Nephron progenitor cell (in vitro differentiated cells): ENCODE measurements around the gene SLC46A1.

Experiments used
- DNase-seq: peaks from one replicate; pipeline ENCODE4 v3.0.0; 2021
- H3K27ac Mint-ChIP-seq: 2 replicates; pipeline ENCODE4 v1.8.0; 2021; ENCODE audit warnings: mild to moderate bottlenecking, moderate library complexity, mixed read lengths
- H3K27me3 Mint-ChIP-seq: 2 replicates; pipeline ENCODE4 v1.8.0; 2021; ENCODE audit warnings: mild to moderate bottlenecking, low read depth, mixed read lengths; ENCODE audit not compliant: poor library complexity
- H3K36me3 Mint-ChIP-seq: 2 replicates; pipeline ENCODE4 v1.8.0; 2021; ENCODE audit warnings: low read depth, mixed read lengths
- H3K4me1 Mint-ChIP-seq: 2 replicates; pipeline ENCODE4 v1.8.0; 2021; ENCODE audit warnings: mixed read lengths
- H3K4me3 Mint-ChIP-seq: 2 replicates; pipeline ENCODE4 v1.8.0; 2021; ENCODE audit warnings: mild to moderate bottlenecking, moderate library complexity, mixed read lengths
- H3K9me3 Mint-ChIP-seq: 2 replicates; pipeline ENCODE4 v1.8.0; 2021; ENCODE audit warnings: mild to moderate bottlenecking, moderate library complexity, mixed read lengths
- TF ChIP-seq, protein P1 (sequence below): fragments of 200-600 bp; sonication (generic); IDR thresholded peaks from 2 replicates; pipeline ENCODE4 v1.5.0; 2021; ENCODE audit warnings: antibody characterized with exemption

Gene SLC46A1

DNA sequence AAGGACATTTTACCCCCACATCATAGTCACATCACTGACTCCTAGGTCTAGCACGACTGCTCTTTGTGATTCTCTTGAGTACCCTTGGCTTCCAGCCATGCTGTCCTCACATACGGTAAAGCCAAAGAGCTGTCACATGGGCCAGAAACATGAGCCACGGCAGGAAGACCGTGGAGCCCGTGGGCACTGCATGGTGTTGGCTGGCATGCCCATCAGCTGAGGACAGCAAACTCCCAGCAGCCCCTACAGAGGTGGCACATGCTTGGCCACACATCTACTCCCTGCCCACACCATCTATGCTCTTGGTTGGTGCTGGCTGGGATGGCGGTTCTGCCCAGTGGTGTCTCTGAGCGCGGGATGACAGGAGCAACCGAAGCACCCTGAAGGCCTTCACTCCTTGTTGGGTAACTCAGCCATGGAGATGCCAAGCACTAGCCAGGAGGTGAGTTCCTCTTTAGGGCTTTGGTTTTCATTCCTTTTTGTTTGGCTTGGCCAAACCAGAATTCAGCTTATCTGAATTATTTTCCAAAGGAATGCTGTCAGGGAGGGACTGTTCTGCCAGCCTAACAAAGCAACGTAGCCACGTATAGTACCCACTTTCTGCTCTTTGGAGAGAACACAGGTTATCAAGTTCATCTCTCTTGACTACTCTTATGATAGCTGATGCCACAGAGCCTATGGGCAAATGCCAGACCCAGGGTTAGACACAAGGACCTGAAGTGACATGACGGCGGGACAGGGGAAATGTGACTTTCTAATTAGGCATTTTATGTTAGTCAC is 60.4 kb downstream of the SLC46A1 start:
- Mint-ChIP-seq H3K9me3 (no peaks in the 10 kb centered on the region), H3K27ac (peak overlapping the region; percentile 92), H3K4me3 (no peak overlapping the region), H3K4me1 (no peaks in the 10 kb centered on the region), H3K27me3 (no peaks in the 10 kb centered on the region), H3K36me3 (peaks cover 54% of the 10 kb centered on the region)
- TF ChIP-seq, protein P1, sequence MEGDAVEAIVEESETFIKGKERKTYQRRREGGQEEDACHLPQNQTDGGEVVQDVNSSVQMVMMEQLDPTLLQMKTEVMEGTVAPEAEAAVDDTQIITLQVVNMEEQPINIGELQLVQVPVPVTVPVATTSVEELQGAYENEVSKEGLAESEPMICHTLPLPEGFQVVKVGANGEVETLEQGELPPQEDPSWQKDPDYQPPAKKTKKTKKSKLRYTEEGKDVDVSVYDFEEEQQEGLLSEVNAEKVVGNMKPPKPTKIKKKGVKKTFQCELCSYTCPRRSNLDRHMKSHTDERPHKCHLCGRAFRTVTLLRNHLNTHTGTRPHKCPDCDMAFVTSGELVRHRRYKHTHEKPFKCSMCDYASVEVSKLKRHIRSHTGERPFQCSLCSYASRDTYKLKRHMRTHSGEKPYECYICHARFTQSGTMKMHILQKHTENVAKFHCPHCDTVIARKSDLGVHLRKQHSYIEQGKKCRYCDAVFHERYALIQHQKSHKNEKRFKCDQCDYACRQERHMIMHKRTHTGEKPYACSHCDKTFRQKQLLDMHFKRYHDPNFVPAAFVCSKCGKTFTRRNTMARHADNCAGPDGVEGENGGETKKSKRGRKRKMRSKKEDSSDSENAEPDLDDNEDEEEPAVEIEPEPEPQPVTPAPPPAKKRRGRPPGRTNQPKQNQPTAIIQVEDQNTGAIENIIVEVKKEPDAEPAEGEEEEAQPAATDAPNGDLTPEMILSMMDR, result no peak
- DNase-seq, result no peak
